A549 (cell line): Measurements from ENCODE around the gene KRTAP10-2. TPM values are rescaled to one million over a fixed set of nuclear protein-coding genes. Genes with fewer than 3 reads are reported as not detected.
"Not testable (repeated sequence)": the region's sequence is repeated elsewhere in the genome, so short reads cannot be mapped to it uniquely, and the experiment has no call there.

ENCODE experiments used
- ATAC-seq, 2 experiments: fragments of 200-7000 bp in 1 of 2; fragments of >200 bp in 1 of 2; cut with Nextera tagmentation in 1 of 2; cut with Tn5 transposase in 1 of 2; 3 replicates each; pipeline versions ENCODE4 v1.8.0 to v1.9.1; 2018 to 2020; ENCODE audit warnings: mild to moderate bottlenecking in 1 of 2, moderate library complexity in 1 of 2
- CTCF ChIA-PET: fragments of 300-600 bp; sonication (Branson Sonifier 250); formaldehyde crosslinking; extraction: SDS; loops from one replicate; lab custom pipeline; 2021; ENCODE audit warnings: antibody characterized with exemption, inconsistent platforms; lab: Yijun Ruan, JAX
- POLR2A ChIA-PET: fragments of 350-600 bp; formaldehyde crosslinking; extraction: SDS; loops from one replicate; lab custom pipeline; 2021; ENCODE audit warnings: antibody characterized with exemption, inconsistent platforms; lab: Yijun Ruan, JAX
- DNase-seq, 2 experiments: peaks; one replicate each; pipeline versions ENCODE4 v3.0.0 to v3.0.0-alpha.2; 2011 to 2016; ENCODE audit warnings: low read depth in 1 of 2, low spot score in 1 of 2
- FAIRE-seq: peaks from 2 replicates; lab custom pipeline; 2011; peaks lifted over from hg19 to GRCh38; lab: Jason Lieb, UNC
- H3K27ac ChIP-seq, 2 experiments: fragments of >200 bp; sonication (Bioruptor Twin); formaldehyde crosslinking; 3 replicates each; pipeline ENCODE4 v1.5.1; 2016 to 2017
- H3K4me1 ChIP-seq: fragments of >200 bp; sonication (Bioruptor Twin); formaldehyde crosslinking; 3 replicates; pipeline ENCODE4 v1.6.1; 2016
- H3K4me2 ChIP-seq: fragments of >200 bp; sonication (Bioruptor Twin); formaldehyde crosslinking; 3 replicates; pipeline ENCODE4 v1.6.1; 2016
- H3K4me3 ChIP-seq: fragments of >200 bp; sonication (Bioruptor Twin); formaldehyde crosslinking; 3 replicates; pipeline ENCODE4 v1.5.1; 2016
- H3K9me3 ChIP-seq: fragments of >200 bp; sonication (Bioruptor Twin); formaldehyde crosslinking; 3 replicates; pipeline ENCODE4 v1.6.1; 2016
- ATOH8 ChIP-seq: fragments of 250-450 bp; sonication (Bioruptor Pico); IDR thresholded peaks from 2 replicates; pipeline ENCODE4 v1.5.0; 2020; ENCODE audit warnings: low read depth, mild to moderate bottlenecking, moderate library complexity
- CBX8 ChIP-seq: fragments of 200-600 bp; sonication (generic); IDR thresholded peaks from 2 replicates; pipeline ENCODE4 v1.6.1; 2016
- CHD4 ChIP-seq: fragments of 200-600 bp; sonication (generic); IDR thresholded peaks from 2 replicates; pipeline ENCODE4 v1.6.1; 2016; ENCODE audit warnings: antibody characterized with exemption, mild to moderate bottlenecking, borderline replicate concordance
- E2F6 ChIP-seq: IDR thresholded peaks from 2 replicates; pipeline ENCODE4 v1.6.1; 2012; ENCODE audit warnings: low read depth, borderline replicate concordance
- ELK1 ChIP-seq: fragments of 150-350 bp; IDR thresholded peaks from 2 replicates; pipeline ENCODE4 v1.6.1; 2014; ENCODE audit warnings: low read depth, mild to moderate bottlenecking, low read length
- HES2 ChIP-seq: fragments of >200 bp; sonication (Bioruptor Twin); formaldehyde crosslinking; IDR thresholded peaks from 2 replicates; pipeline ENCODE4 v1.6.1; 2016
- HOXB5 ChIP-seq: fragments of 250-450 bp; sonication (Bioruptor Pico); IDR thresholded peaks from 2 replicates; pipeline ENCODE4 v1.5.0; 2020; ENCODE audit warnings: mild to moderate bottlenecking, moderate library complexity
- JUNB ChIP-seq: fragments of >200 bp; sonication (Bioruptor Twin); formaldehyde crosslinking; IDR thresholded peaks from 2 replicates; pipeline ENCODE4 v1.6.1; 2016
- KDM5A ChIP-seq: fragments of 200-600 bp; sonication (generic); IDR thresholded peaks from 2 replicates; pipeline ENCODE4 v1.6.1; 2016; ENCODE audit warnings: antibody characterized with exemption, mild to moderate bottlenecking
- MAX ChIP-seq: IDR thresholded peaks from 2 replicates; pipeline ENCODE4 v1.6.1; 2012
- NR3C1 ChIP-seq: fragments of >200 bp; sonication (Bioruptor Twin); formaldehyde crosslinking; IDR thresholded peaks from 3 replicates; pipeline ENCODE4 v1.6.1; 2017
- POLR2AphosphoS2 ChIP-seq: conservative IDR thresholded peaks from 2 replicates; pipeline ENCODE4 v1.6.1; 2012; ENCODE audit warnings: low read length, improper control_type of control experiment, inconsistent platforms
- RARB ChIP-seq: fragments of 250-450 bp; sonication (Bioruptor Pico); IDR thresholded peaks from 2 replicates; pipeline ENCODE4 v1.8.0; 2021; ENCODE audit warnings: mild to moderate bottlenecking, moderate library complexity
- RCOR1 ChIP-seq: fragments of 150-350 bp; IDR thresholded peaks from 2 replicates; pipeline ENCODE4 v1.6.1; 2014; ENCODE audit warnings: antibody characterized with exemption, low read length, low read depth
- REST ChIP-seq: fragments of 200-600 bp; sonication (generic); IDR thresholded peaks from 2 replicates; pipeline ENCODE4 v1.6.1; 2016; ENCODE audit warnings: antibody characterized with exemption, mild to moderate bottlenecking, moderate library complexity
- TFCP2L1 ChIP-seq: fragments of 250-450 bp; sonication (Bioruptor Pico); IDR thresholded peaks from 2 replicates; pipeline ENCODE4 v1.5.0; 2021; ENCODE audit warnings: mild to moderate bottlenecking
- WGBS: methylation state at CpG from one replicate; pipeline ENCODE4 v1.1.6; 2017; ENCODE audit errors: missing lambda C conversion rate; 5-methylcytosine and 5-hydroxymethylcytosine counted together
- polyA plus RNA-seq, 4 experiments: library from polyadenylated mRNA; depleted of rRNA in 3 of 4; stranded (reverse); fragments of >200 nt; fragmentation: RNase III in 1 of 4; extraction: RNeasy Plus Mini Kit Qiagen cat#74134 plus additional on column Dnase treatment in 1 of 4; gene quantifications; 2 replicates in 3 of 4; 3 replicates in 1 of 4; pipeline ENCODE4 v1.2.3, GENCODE V29; 2011 to 2017

The KRTAP10-2 gene
- polyA plus RNA-seq, 2 of the 4 experiments (the other 2 are of a cell fraction) = not detected

GRCh38 chr21:44574457-44575306, 23.4 kb upstream of the KRTAP10-2 start:
- ChIA-PET CTCF (interaction anchor here (0.9 to 1.0 kb wide), 2 partner anchors 24 to 219 kb away, joined by 4 read pairs; no protein-coding TSS in a partner anchor), POLR2A (no interaction called here)
- ATAC-seq (peak; percentile 35 to 47; a peak in 3 of 6 replicates), FAIRE-seq (no peak), DNase-seq (no peak)
- Histone ChIP-seq H3K9me3 (peaks cover 15% of the 10 kb centered on the region), H3K4me2 (no peak overlapping the region; the same call in 2 of the 3 replicates), H3K4me3 (no peak overlapping the region), H3K4me1 (no peaks in the 10 kb centered on the region), H3K27ac (no peak overlapping the region)
- TF ChIP-seq NR3C1 (no peak), HES2 (no peak), RCOR1 (no peak), POLR2AphosphoS2 (no peak), KDM5A (no peak), TFCP2L1 (no peak), ATOH8 (no peak), MAX (no peak), CHD4 (no peak), REST (no peak), JUNB (no peak), HOXB5 (CRISPR knock-in tag) (no peak), RARB (CRISPR knock-in tag) (no peak), ELK1 (no peak), E2F6 (no peak), CBX8 (no peak)
- WGBS = 31% methylated on average over 13 of the region's 21 CpGs

GRCh38 chr21:44573630-44574456, 22.5 kb upstream of the KRTAP10-2 start, which contains the start of gene KRTAP10-4:
TSS of gene KRTAP10-4 (plus strand) at chr21:44573729. CDS start at chr21:44573759, 30 bp downstream.
- H3K4me3 ChIP-seq, H3K4me2 ChIP-seq, DNase-seq, POLR2A ChIA-PET, FAIRE-seq, H3K27ac ChIP-seq, H3K4me1 ChIP-seq, ATAC-seq: not testable (repeated sequence)
- peaks cover 15% of the 10 kb centered on the region for H3K9me3 ChIP-seq
- 21% methylated on average over 2 of the region's 25 CpGs for WGBS
- CTCF ChIA-PET = interaction anchor here (0.7 to 0.9 kb wide), 2 partner anchors 23 to 64 kb away, joined by 3 to 4 read pairs; no protein-coding TSS in a partner anchor
